HG03575 (cell line): ENCODE data around the gene PDXK.

Source experiments
- ATAC-seq: cut with Tn5 transposase; IDR thresholded peaks from one replicate; pipeline ENCODE4 v1.9.1; 2021; ENCODE audit not compliant: unreplicated experiment, insufficient number of reproducible peaks, low FRiP score; ENCODE audit errors: extremely low read depth

Gene PDXK

GRCh38 chr21:43792406-43792805 is 73.5 kb downstream of the PDXK start:
- ATAC-seq = no peak

DNA sequence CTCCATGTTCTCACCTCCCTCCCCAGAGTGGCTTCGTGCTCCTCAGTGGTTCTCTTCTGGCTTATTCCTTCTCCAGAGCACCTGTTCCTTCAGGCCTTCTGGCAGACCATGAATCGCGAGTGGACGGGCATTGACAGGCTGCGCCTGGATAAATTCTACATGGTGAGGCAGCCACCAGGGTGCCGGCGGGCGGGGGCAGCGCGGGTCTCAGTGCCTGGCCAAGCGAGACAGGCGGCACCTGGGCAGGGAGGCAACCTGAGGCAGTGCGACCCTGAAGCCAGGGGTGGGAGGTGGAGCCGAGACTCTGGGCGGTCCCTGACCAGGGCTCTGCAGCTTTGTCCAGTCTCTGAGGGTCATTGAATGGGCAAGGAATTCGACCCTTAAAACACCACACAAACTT is 74.3 kb downstream of the PDXK start:
- no peak for ATAC-seq

DNA sequence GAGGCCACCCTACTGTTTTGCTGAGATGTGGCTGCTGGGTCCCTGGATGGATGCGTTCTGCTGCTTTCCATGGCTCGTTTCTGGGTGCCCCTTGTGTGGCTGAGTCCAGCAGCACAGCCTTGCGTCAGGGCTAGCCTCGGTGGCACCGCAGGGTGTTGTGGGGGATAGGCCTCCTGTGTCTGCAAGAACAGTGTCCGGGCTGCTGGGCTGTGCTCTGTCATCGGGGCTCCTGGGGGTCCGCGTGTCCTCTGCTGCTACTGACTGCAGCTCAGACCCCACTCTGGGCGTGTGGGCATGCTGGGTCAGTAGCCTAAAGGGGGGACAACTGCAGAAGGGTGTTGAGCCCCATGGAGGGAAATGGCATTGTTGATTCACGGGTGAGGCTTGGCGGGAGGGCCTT is 75.4 kb downstream of the PDXK start:
- no peak for ATAC-seq

GRCh38 chr21:43794857-43795256 is 75.9 kb downstream of the PDXK start:
- no peak for ATAC-seq

- no peak for ATAC-seq
Observed at GRCh38 chr21:43797415-43797814, 78.5 kb downstream of the PDXK start.

DNA sequence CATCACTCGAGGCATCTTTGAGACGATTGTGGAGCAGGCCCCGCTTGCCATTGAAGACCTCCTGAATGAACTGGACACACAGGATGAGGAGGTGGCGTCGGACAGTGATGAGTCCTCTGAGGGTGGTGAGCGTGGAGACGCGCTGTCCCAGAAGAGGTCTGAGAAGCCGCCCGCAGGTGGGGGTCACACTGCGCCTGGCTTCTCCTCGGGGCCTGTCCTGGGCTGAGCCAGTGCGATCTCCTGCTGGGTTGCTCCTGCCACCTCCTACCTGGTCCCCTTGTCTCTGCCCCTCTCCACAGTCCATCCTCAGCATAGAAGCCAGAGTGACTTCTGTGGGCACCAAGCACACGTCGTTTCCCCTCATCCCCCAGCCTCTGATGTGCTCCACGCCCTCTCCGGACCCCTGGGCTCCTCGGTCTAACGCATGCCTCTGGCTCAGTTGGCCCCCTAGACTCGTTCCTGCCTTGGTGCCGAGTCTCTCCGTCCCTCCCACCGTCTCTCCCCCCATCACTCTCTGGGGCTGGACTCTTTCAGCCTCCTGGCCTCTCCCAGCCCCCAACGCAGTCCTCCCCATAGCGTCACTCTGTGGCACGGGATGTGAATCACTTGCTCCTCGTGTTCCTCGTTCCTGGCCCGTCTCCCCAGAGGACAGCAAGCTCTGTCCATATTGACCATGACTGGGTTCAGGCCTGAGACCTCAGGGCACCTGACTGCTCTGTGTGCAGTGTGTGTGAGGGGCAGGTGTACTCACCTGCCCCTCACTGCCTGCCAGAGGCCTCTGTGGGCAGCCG is 79.2 kb downstream of the PDXK start:
- no peak for ATAC-seq

- no peak for ATAC-seq
Observed at GRCh38 chr21:43799301-43799840, 80.4 kb downstream of the PDXK start.

GRCh38 chr21:43800124-43800523 is 81.2 kb downstream of the PDXK start:
- ATAC-seq = no peak

- no peak for ATAC-seq
Observed at GRCh38 chr21:43800566-43800965, 81.6 kb downstream of the PDXK start.

- ATAC-seq = no peak
Observed at GRCh38 chr21:43801006-43801783, 82.3 kb downstream of the PDXK start.

GRCh38 chr21:43802713-43803313 is 83.9 kb downstream of the PDXK start:
- ATAC-seq = no peak

DNA sequence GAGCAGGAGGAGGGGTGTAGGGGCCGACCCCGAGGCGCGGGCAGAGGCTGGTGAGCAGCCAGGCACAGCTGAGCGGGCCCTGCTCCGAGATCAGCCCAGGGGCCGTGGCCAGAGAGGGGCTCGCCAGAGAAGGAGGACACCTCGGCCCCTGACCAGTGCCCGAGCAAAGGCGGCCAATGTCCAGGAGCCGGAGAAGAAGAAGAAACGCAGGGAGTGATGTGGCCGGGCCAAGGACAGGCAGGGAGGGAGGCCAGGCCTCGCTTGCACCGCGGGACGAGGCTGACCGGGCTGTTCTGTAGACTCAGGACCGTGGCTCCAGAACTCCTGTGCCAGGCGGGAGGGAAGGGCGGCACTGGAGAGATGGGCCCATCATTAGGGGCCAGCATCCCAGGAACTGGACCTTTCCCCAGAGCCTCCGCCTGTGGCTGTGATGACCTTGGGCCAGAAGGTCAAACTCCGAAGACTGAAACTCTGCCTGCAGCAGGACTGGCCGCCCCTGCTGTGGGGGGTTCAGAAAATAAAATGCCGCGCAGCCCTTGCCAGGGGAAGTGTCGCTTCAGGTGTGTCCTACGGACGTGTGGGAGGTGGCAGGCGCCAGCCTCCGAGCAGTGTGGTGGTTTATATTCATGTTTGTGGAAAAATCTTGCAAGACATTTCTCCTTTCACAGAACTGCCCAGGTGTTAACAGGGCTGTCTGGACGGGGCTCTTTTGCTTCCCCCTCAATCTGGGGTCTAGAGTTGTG is 84.8 kb downstream of the PDXK start:
- no peak for ATAC-seq

GRCh38 chr21:43805275-43805800 is 86.4 kb downstream of the PDXK start:
- ATAC-seq = peak; percentile 43

GRCh38 chr21:43806017-43806710 is 87.2 kb downstream of the PDXK start:
- no peak for ATAC-seq

DNA sequence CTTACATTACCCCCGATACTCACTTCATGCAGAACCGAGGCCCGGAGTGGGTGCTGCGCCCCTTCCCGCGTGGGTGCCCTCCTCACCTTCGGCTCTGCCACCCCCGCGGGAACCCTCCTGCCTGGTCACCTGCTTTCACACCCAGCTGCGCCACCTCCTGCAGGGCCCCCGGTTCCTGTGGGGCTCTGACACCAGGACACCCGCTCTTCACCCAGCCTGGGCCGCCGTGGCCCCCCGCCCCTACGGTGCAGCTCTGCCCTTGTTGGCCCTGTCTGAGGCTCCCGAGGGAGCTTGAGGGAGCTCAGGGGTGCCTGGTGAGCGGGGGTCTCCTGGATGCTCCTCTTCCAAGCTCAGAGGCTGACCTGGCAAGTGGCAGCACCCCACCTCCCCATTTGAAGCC is 89.4 kb downstream of the PDXK start:
- ATAC-seq = no peak

GRCh38 chr21:43808832-43809251 is 89.9 kb downstream of the PDXK start:
- ATAC-seq = no peak

GRCh38 chr21:43809346-43809799 is 90.4 kb downstream of the PDXK start:
- ATAC-seq = no peak

DNA sequence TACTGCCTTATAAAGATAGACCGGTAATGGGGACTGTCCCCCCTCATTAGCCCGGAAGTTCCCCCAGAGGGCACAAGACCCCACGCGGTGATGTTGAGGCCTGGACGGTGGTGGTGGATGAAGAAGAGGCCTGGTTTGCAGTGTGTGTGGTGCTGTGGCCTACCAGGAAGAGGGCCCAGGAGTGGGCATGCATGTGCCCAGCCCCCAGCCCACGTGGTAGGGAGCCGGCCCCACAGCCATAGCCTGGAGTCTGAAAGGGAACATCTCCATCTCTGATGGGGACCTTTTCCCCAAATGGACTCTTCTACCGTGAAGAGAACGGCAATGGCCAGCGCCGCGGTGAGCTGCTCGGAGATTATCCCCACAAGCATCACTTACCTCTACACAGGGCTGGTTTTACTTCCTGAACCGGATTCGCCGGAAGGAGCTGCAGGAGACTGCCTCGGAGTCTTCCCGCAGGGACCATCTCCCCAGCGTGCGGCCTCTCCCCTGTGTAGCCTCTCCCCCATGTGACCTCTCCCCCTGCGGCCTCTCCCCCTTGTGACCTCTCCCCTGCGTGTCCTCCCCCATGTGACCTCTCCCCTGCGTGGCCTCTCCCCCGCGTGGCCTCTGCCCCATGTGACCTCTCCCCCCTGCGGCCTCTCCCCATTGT is 91.0 kb downstream of the PDXK start:
- no peak for ATAC-seq
